Colonic mucosa (tissue), 4 donors: Measurements from ENCODE around the gene TSC1. TPM values are rescaled to one million over a fixed set of nuclear protein-coding genes. Genes with fewer than 3 reads are reported as not detected.

Experiments
- DNase-seq: peaks from one replicate; pipeline ENCODE4 v3.0.0-alpha.2; 2020
- H3K27ac ChIP-seq: fragments of 200-600 bp; one replicate; pipeline ENCODE4 v1.8.0; 2021
- H3K27me3 ChIP-seq: fragments of 200-600 bp; one replicate; pipeline ENCODE4 v1.8.0; 2021
- H3K36me3 ChIP-seq: fragments of 200-600 bp; one replicate; pipeline ENCODE4 v1.8.0; 2021
- H3K4me1 ChIP-seq: fragments of 200-600 bp; one replicate; pipeline ENCODE4 v1.8.0; 2021; ENCODE audit warnings: mild to moderate bottlenecking
- H3K4me3 ChIP-seq: fragments of 200-600 bp; one replicate; pipeline ENCODE4 v1.8.0; 2021
- H3K9ac ChIP-seq, 2 donors: one replicate each; pipeline ENCODE4 v1.7.0; 2013; ENCODE audit warnings: control low read depth in 2 of 2, low read depth in 2 of 2, low read length in 2 of 2
- H3K9me3 ChIP-seq: fragments of 200-600 bp; one replicate; pipeline ENCODE4 v1.8.0; 2021
- intact Hi-C: fragments of 100-400 bp; cut with DNase I; formaldehyde crosslinking; loops from one replicate; pipeline ENCODE4 v1.14.1; 2022
- total RNA-seq, 2 donors: library from RNA; stranded (reverse); fragmentation: NEBNext Ultra II Directional in 1 of 2; extraction: Animal tissue kit (Norgen Biotek cat#: 25700) in 1 of 2; gene quantifications; one replicate each; pipeline ENCODE4 v1.2.1, GENCODE V29; 2021
- TF ChIP-seq, protein P1 (sequence below): fragments of 200-600 bp; IDR thresholded peaks from one replicate; pipeline ENCODE4 v1.8.0; 2022; ENCODE audit warnings: antibody characterized with exemption, mild to moderate bottlenecking
- donor health status: healthy.
- donor health status: DM: no; HTN: no; CAD: no.
- donor health status: DM: no; HTN: no; CAD: no.

The TSC1 gene
- total RNA-seq, 2 donors from 2014 or later: 29.4 to 46.6 TPM

DNA sequence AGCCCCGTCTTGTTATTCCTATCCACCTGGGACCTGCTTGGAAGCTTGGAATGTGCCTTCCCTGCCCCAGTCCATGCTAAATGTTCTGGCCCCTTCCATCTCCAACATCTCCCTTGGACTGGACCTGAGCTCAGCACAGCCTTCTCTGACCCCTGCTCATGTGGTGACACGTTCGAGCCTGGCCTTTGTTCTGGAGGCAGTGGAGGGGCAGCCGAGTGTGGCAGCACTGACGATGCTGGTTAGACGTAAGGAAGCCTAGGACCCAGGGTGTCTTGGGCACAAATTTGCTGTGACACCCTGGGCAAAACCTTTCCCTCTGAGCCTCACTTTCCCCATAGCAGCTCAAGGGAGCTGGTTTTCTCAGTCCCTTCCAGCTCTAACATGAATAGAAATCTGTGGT lies 61.8 kb downstream of the TSC1 start:
- Histone ChIP-seq H3K27me3 (no peaks in the 10 kb centered on the region), H3K4me3 (no peak overlapping the region), H3K4me1 (no peaks in the 10 kb centered on the region), H3K27ac (no peak overlapping the region), H3K9me3 (no peaks in the 10 kb centered on the region), H3K9ac (no peak overlapping the region), H3K36me3 (no peaks in the 10 kb centered on the region)
- no peak for DNase-seq
- TF ChIP-seq, protein P1, sequence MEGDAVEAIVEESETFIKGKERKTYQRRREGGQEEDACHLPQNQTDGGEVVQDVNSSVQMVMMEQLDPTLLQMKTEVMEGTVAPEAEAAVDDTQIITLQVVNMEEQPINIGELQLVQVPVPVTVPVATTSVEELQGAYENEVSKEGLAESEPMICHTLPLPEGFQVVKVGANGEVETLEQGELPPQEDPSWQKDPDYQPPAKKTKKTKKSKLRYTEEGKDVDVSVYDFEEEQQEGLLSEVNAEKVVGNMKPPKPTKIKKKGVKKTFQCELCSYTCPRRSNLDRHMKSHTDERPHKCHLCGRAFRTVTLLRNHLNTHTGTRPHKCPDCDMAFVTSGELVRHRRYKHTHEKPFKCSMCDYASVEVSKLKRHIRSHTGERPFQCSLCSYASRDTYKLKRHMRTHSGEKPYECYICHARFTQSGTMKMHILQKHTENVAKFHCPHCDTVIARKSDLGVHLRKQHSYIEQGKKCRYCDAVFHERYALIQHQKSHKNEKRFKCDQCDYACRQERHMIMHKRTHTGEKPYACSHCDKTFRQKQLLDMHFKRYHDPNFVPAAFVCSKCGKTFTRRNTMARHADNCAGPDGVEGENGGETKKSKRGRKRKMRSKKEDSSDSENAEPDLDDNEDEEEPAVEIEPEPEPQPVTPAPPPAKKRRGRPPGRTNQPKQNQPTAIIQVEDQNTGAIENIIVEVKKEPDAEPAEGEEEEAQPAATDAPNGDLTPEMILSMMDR: no peak
- intact Hi-C loops: no loop called here

DNA sequence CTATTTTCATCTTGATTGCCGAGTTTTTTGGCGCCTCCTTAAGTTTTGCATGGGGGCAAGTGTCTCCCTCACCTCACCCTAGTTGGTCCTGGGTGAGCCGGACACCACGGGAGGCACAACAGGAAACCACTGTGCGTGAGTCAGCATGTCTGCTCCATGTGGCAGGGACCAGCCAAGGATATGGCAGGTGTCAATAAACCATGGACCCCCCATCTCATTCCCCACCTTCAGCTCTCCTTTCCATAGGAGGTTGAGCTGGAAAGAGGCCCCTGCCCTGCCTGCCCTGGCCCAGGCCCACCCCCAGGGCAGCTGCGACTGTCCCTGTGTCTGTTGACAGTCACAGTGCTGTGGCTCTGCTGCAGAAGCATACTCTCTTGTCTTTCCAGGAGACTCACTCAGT lies 62.6 kb downstream of the TSC1 start:
- intact Hi-C loops: no loop called here
- no peaks in the 10 kb centered on the region for H3K9me3 ChIP-seq
- H3K36me3 ChIP-seq: no peaks in the 10 kb centered on the region
- H3K27me3 ChIP-seq: no peaks in the 10 kb centered on the region
- H3K9ac ChIP-seq: no peak overlapping the region
- H3K4me1 ChIP-seq: no peaks in the 10 kb centered on the region
- TF ChIP-seq, protein P1: no peak
- H3K4me3 ChIP-seq: no peak overlapping the region
- no peak for DNase-seq
- H3K27ac ChIP-seq: no peak overlapping the region

DNA sequence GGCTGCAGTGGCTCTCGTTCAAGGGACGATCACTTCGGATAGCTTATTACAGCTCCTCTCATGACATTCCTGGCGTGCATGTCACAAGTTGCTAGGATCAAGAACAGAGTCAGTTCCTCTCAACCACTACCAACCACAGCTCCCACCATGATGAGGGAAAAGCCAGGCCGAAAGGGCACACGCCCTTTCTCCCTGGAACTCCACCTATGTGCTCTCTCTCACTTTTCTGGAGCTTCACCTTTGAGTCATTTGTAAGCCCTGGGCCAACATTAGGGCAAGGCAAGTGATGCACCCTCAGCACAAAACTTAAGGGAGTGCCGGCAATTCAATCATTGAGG lies 64.1 kb downstream of the TSC1 start:
- TF ChIP-seq, protein P1: no peak
- H3K27me3 ChIP-seq: no peaks in the 10 kb centered on the region
- no peaks in the 10 kb centered on the region for H3K4me1 ChIP-seq
- no peaks in the 10 kb centered on the region for H3K9me3 ChIP-seq
- no peak overlapping the region for H3K9ac ChIP-seq
- H3K36me3 ChIP-seq: no peaks in the 10 kb centered on the region
- DNase-seq: no peak
- H3K27ac ChIP-seq: no peak overlapping the region
- intact Hi-C loops: no loop called here
- H3K4me3 ChIP-seq: no peak overlapping the region

DNA sequence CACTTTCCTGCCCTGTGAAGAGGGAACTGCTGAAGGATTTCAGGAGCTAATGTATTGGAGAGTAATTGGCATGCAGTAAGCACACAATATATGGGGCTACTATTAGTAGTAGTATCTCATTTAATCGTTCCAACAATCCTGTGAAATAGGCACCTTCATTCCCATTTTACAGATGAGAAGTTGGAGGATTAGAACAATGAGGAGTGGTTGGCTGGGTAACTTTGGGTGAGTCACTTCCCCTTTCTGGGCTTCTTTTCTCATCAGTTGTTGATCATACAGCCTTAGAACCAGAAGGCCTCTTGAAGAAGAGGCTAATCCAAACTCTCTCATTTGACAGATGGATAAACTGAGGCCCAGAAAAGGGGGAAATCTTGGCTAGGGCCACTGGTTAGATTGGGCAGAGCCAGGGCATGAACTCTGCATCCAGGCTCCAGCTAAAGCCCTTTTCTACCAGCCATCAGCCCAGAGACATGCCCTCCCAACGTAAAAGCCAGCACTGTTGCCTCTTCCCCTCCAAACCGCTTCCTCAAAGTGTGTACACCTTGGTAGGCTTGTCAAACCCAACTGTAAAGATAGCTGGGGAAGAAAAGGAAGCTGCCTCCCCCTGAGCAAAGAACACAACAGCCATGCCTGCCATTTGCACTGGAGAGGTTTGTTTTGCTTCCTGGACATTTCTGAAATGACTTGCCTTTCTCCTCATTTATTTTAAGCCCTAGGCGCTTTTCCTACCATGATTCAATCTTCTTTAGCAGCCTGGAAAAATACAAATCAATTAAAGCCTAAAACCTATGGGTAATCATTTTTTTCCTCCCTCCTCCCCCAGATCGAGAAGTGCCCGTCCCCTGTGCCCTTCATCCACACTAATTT lies 64.7 kb downstream of the TSC1 start:
- Histone ChIP-seq H3K4me3 (no peak overlapping the region), H3K9ac (no peak overlapping the region), H3K27me3 (no peaks in the 10 kb centered on the region), H3K4me1 (no peaks in the 10 kb centered on the region), H3K27ac (no peak overlapping the region), H3K36me3 (no peaks in the 10 kb centered on the region), H3K9me3 (no peaks in the 10 kb centered on the region)
- no peak for DNase-seq
- TF ChIP-seq, protein P1: no peak
- intact Hi-C loops: no loop called here

DNA sequence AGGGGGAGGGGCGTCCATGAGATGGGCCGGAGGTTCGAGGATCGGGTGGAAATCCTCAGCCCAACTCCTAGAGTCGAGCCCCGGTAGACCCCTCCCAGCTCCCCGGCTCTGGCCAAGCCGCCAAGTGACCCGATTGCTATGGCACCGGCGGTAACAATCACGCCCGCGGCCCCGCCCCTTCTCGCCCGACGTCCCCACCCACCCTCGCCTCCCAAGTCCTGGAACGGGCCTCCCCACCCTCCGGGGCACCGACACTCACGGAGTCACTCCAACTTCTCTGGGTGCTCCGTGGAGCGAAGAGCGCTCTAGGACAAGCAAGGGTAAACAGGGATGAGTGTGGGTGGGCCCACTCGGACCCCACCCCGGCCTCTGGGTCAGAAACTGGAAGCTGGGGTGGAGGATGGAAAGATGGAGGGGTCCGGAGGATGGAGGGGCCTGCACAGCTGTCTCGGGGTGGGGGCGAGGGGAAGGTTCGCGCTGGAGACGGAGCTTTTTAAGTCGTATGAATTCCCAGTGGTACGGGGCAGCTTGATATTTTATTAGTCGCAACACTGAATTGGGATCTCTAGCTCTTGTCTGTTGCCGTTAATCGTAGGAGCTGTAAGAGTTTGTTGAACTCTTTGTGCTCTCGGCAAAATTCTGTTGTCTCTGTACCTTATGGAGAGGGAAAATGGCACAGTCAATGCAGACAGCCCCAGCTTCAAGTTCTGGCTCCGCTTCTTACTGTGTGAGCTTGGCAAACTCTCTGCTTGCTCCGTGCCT lies 65.5 kb downstream of the TSC1 start, which contains the start of gene SPACA9:
Gene SPACA9 (plus strand): TSS at position 204 of the 762 bp plus-strand sequence. CDS start 5,050 bp downstream, outside the sequence.
- H3K4me1 ChIP-seq: no peaks in the 10 kb centered on the region
- H3K27ac ChIP-seq: no peak within 1 kb of the TSS
- no peaks in the 10 kb centered on the region for H3K36me3 ChIP-seq
- intact Hi-C loops: no loop called here
- H3K9me3 ChIP-seq: no peaks in the 10 kb centered on the region
- H3K4me3 ChIP-seq: peak within 1 kb of the TSS; percentile 61
- no peaks in the 10 kb centered on the region for H3K27me3 ChIP-seq
- H3K9ac ChIP-seq: peak within 1 kb of the TSS; percentile 83 to 95
- TF ChIP-seq, protein P1: no peak
- DNase-seq: peak; percentile 77
